ENCODE measurements around the gene HDAC4.
"Not testable (repeated sequence)": the region's sequence is repeated elsewhere in the genome, so short reads cannot be mapped to it uniquely, and the experiment has no call there.

Gene HDAC4

GRCh38 chr2:239075918-239076758, 324.7 kb downstream of the HDAC4 start:
- H3K4me3 ChIP-seq (ENCODE audit: low read length): no peak overlapping the region
- TF ChIP-seq CTCF (conservative IDR thresholded peaks at IDR 0.05; ENCODE audit: low read depth, low read length): no peak
- DNase-seq (ENCODE audit: low read depth): no peak

DNA sequence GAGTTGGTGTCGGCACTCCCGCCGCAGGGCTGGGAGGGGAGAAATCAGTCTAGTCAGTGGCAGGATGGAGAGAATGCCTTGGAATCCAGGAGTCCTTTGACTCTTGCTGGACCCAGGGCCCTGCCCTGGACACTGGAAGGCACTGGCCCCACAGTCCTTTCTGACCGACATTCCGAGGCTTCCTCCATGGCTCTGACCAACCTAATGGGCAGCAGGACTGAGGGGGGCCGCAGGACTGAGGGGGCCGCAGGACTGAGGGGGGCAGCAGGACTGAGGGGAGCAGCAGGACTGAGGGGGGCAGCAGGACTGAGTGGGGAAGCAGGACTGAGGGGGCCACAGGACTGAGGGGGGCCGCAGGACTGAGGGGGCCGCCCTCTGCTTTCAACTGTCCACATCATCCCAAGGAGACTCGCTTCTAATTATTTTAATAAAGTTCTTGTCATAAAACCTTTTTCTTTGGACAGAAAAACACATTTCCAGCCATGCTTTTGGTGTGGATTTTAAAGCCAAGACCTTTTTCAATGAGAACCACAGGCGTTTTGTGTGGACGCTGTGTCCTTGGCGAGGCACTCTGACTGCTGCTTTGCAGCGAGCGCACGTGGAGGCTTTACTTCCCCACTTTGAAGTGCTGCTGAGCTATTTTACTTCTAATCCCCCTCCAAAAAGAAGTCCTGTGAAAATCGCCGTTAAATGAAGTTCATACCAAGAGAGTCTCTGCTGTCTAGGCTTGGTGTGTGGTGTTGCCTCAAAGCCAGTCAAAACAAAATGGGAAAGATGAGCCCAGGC, 326.9 kb downstream of the HDAC4 start:
- H3K4me3 ChIP-seq (ENCODE audit: low read length): no peak overlapping the region
- TF ChIP-seq CTCF (conservative IDR thresholded peaks at IDR 0.05; ENCODE audit: low read depth, low read length): no peak
- no peak for DNase-seq (ENCODE audit: low read depth)

GRCh38 chr2:239073270-239073669, 327.6 kb downstream of the HDAC4 start:
- no peak for DNase-seq (ENCODE audit: low read depth)
- TF ChIP-seq CTCF (conservative IDR thresholded peaks at IDR 0.05; ENCODE audit: low read depth, low read length): no peak
- no peak overlapping the region for H3K4me3 ChIP-seq (ENCODE audit: low read length)

- no peak for DNase-seq (ENCODE audit: low read depth)
- no peak overlapping the region for H3K4me3 ChIP-seq (ENCODE audit: low read length)
- TF ChIP-seq CTCF (conservative IDR thresholded peaks at IDR 0.05; ENCODE audit: low read depth, low read length): no peak
These were observed 328.0 kb downstream of the HDAC4 start for GRCh38 chr2:239072786-239073185.

DNA sequence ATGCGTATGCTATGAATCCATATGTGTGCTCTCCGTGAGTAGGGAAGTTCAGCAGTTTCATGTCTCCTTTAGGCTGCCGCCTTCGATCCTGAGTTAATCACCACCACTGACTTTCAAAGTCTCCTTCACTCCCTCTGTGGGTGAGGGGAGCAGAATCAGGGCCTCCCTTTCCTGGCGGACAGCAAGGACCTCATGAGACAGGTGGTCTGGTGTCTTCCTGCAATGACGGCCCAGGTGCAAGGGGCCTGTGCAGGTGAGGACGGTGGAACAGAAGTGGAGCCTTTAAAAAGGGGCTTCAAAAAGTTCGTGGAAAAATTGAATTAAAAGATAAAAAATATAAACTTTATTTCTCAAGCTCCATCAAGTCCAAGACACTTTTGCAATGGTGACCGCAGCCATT, 330.4 kb downstream of the HDAC4 start:
- DNase-seq (ENCODE audit: low read depth): no peak
- no peak overlapping the region for H3K4me3 ChIP-seq (ENCODE audit: low read length)
- no peak for TF ChIP-seq CTCF (conservative IDR thresholded peaks at IDR 0.05; ENCODE audit: low read depth, low read length)

DNA sequence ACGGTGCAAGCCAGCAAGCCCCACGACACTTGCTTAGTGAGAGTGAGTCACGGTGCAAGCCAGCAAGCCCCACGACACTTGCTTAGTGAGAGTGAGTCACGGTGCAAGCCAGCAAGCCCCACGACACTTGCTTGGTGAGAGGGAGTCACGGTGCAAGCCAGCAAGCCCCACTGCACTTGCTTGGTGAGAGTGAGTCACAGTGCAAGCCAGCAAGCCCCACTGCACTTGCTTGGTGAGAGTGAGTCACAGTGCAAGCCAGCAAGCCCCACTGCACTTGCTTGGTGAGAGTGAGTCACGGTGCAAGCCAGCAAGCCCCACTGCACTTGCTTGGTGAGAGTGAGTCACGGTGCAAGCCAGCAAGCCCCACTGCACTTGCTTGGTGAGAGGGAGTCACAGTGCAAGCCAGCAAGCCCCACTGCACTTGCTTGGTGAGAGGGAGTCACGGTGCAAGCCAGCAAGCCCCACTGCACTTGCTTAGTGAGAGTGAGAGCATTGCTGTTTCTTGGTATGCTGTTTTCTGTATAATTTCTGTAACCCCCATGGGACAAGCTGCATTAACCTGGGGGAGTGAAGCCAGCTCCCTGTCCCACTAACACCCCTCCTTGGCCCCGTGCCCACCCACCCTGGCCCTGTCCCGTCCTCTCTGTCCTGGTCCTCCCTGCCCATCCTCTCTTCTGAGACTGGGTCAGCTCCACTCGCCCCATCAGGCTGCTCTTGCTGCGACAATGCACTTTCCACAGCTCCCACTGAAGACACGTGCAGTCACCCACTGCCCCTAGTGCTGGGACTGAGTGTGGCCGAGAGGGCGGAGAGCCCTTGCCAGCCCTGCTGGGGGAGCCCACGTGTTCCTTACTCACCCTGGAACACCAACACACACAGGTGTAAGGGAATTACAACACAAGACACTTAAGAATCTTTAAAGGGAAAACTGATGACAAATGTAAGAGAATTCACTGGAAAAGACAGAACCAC, 331.2 kb downstream of the HDAC4 start:
- DNase-seq (ENCODE audit: low read depth); H3K4me3 ChIP-seq (ENCODE audit: low read length): not testable (repeated sequence)
- TF ChIP-seq CTCF (conservative IDR thresholded peaks at IDR 0.05; ENCODE audit: low read depth, low read length): peak; percentile 54

All from retinal pigment epithelial cell (primary cell).